Fibroblast of lung (primary cell): ENCODE results near the gene BCAS3. TPM values are rescaled to one million over a fixed set of nuclear protein-coding genes. Genes with fewer than 3 reads are reported as not detected.

Source experiments
- DNase-seq, 2 donors: peaks; one replicate each; pipeline versions ENCODE4 v3.0.0 to v3.0.0-alpha.2; 2010; ENCODE audit warnings: low read depth in 2 of 2
- H2AFZ ChIP-seq: 2 replicates; pipeline ENCODE4 v1.5.1; 2012; ENCODE audit warnings: low read length, control low read depth, inconsistent platforms
- H3K27ac ChIP-seq: 2 replicates; pipeline ENCODE4 v1.5.1; 2011; ENCODE audit warnings: low read length, control low read depth; ENCODE audit not compliant: insufficient read depth
- H3K27me3 ChIP-seq: 2 replicates; pipeline ENCODE4 v1.5.1; 2011; ENCODE audit warnings: mild to moderate bottlenecking, low read length; ENCODE audit not compliant: control insufficient read depth, insufficient read depth
- H3K36me3 ChIP-seq: 2 replicates; pipeline ENCODE4 v1.5.1; 2011; ENCODE audit warnings: low read length; ENCODE audit not compliant: control insufficient read depth, insufficient read depth
- H3K4me1 ChIP-seq: 2 replicates; pipeline ENCODE4 v1.5.1; 2011; ENCODE audit warnings: low read length; ENCODE audit not compliant: control insufficient read depth, insufficient read depth; ENCODE audit errors: extremely low read depth
- H3K4me2 ChIP-seq: 2 replicates; pipeline ENCODE4 v1.5.1; 2011; ENCODE audit warnings: low read length, control low read depth; ENCODE audit not compliant: insufficient read depth; ENCODE audit errors: extremely low read depth
- H3K4me3 ChIP-seq, 4 experiments: fragments of 200-600 bp in 1 of 4; sonication (generic) in 1 of 4; replicated peaks in 1 of 4; 2 replicates each; pipeline ENCODE4 v1.5.1; 2011 to 2016; ENCODE audit warnings: low read length in 4 of 4, low read depth in 3 of 4, mild to moderate bottlenecking in 3 of 4, control low read depth in 2 of 4, inconsistent platforms in 1 of 4, mixed read lengths in 1 of 4; ENCODE audit not compliant: insufficient read depth in 1 of 4; ENCODE audit errors: control extremely low read depth in 1 of 4
- H3K79me2 ChIP-seq: 2 replicates; pipeline ENCODE4 v1.5.1; 2012; ENCODE audit warnings: mild to moderate bottlenecking, low read length, inconsistent platforms; ENCODE audit not compliant: control insufficient read depth, insufficient read depth
- H3K9ac ChIP-seq: 2 replicates; pipeline ENCODE4 v1.5.1; 2011; ENCODE audit warnings: mild to moderate bottlenecking, low read length, control low read depth; ENCODE audit not compliant: insufficient read depth
- H3K9me3 ChIP-seq: 2 replicates; pipeline ENCODE4 v1.5.1; 2012; ENCODE audit warnings: low read depth, low read length; ENCODE audit not compliant: control insufficient read depth, insufficient read depth
- H4K20me1 ChIP-seq: 2 replicates; pipeline ENCODE4 v1.5.1; 2011; ENCODE audit warnings: low read length; ENCODE audit not compliant: control insufficient read depth, insufficient read depth; ENCODE audit errors: extremely low read depth
- EZH2 ChIP-seq: IDR thresholded peaks from 2 replicates; pipeline ENCODE4 v1.5.1; 2012; ENCODE audit warnings: low read length, control low read depth, mild to moderate bottlenecking; ENCODE audit errors: missing control alignments
- polyA plus RNA-seq, 2 donors: library from polyadenylated mRNA; depleted of rRNA in 1 of 2; stranded (reverse) in 1 of 2; unstranded in 1 of 2; fragments of >200 nt; gene quantifications; 2 replicates each; pipeline ENCODE4 v1.2.1, GENCODE V29; 2011 to 2012; ENCODE audit warnings: missing spikeins in 1 of 2
- total RNA-seq: library from RNA; depleted of rRNA; stranded (reverse); fragments of >200 nt; gene quantifications from 2 replicates; pipeline ENCODE4 v1.2.1, GENCODE V29; 2014
- TF ChIP-seq, protein P1 (sequence below), 2 donors: IDR thresholded peaks in 1 of 2; conservative IDR thresholded peaks in 1 of 2; 1 replicate in 1 of 2; 2 replicates in 1 of 2; pipeline ENCODE4 v1.5.1; 2011 to 2012; ENCODE audit warnings: low read length in 2 of 2, control low read depth in 1 of 2, inconsistent platforms in 1 of 2, low read depth in 1 of 2, mild to moderate bottlenecking in 1 of 2

The BCAS3 gene
- total and polyA plus RNA-seq, 2 donors (not counting 1 experiment from before 2014, with no cell fraction given) = 9.9 to 43.6 TPM

DNA sequence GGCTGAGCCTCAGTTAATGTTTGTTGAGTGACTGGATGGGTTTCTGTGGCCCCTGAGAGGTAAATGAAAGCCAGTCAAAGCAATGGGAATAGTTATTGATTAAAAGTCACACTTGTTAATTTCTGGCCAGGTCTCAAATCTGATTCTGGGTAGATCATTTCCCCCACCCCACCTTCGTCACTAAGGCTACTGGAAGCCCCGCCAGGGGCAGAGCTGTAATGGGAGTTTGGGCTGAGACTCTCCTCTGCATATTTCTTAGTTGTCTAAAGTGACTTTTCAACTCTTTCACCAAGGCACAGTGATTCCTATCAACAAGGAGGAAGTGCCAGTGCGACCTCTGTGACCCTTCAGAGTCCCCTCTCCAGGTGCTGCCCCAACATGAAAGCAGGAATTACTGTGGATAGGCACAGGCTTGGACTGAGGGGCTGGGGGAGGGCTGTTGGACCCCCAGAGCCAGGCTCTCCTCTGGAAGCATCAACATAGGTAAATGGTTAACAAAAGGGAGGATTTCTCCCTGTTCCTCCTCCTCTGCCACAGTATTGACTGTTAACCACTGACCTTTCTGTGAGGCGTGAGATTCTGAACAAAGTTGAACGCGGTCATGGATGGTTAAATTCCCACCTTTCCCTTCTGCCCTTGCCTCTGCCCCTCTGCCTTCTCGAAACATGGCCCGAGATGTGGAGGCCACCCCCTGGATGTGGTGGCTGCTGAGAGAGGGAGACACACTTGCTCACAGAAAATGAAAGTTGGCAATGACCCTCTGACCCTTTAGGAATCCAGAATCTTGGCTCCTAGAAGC lies 701.2 kb downstream of the BCAS3 start:
- Histone ChIP-seq H3K79me2 (no peaks in the 10 kb centered on the region), H3K27ac (no peak overlapping the region), H4K20me1 (no peaks in the 10 kb centered on the region), H3K36me3 (no peaks in the 10 kb centered on the region), H3K9me3 (no peaks in the 10 kb centered on the region), H3K4me3 (no peak overlapping the region), H2AFZ (no peak overlapping the region), H3K4me2 (no peak overlapping the region), H3K9ac (no peak overlapping the region), H3K27me3 (no peaks in the 10 kb centered on the region), H3K4me1 (peaks cover 28% of the 10 kb centered on the region)
- TF ChIP-seq, protein P1, sequence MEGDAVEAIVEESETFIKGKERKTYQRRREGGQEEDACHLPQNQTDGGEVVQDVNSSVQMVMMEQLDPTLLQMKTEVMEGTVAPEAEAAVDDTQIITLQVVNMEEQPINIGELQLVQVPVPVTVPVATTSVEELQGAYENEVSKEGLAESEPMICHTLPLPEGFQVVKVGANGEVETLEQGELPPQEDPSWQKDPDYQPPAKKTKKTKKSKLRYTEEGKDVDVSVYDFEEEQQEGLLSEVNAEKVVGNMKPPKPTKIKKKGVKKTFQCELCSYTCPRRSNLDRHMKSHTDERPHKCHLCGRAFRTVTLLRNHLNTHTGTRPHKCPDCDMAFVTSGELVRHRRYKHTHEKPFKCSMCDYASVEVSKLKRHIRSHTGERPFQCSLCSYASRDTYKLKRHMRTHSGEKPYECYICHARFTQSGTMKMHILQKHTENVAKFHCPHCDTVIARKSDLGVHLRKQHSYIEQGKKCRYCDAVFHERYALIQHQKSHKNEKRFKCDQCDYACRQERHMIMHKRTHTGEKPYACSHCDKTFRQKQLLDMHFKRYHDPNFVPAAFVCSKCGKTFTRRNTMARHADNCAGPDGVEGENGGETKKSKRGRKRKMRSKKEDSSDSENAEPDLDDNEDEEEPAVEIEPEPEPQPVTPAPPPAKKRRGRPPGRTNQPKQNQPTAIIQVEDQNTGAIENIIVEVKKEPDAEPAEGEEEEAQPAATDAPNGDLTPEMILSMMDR (conservative IDR thresholded peaks at IDR 0.05 in 1 of 2, IDR thresholded peaks at IDR 0.05 in 1 of 2; ENCODE audit: low read depth in 1 of 2, low read length in 2 of 2) = no peak
- no peak for TF ChIP-seq EZH2
- no peak for DNase-seq

GRCh38 chr17:61379457-61380216 lies 702.0 kb downstream of the BCAS3 start:
- Histone ChIP-seq H3K4me1 (peaks cover 31% of the 10 kb centered on the region), H2AFZ (peak overlapping the region; percentile 21), H3K4me3 (no peak overlapping the region), H3K9ac (no peak overlapping the region), H3K36me3 (no peaks in the 10 kb centered on the region), H3K4me2 (peak overlapping the region; percentile 40), H3K27ac (peak overlapping the region; percentile 50), H4K20me1 (no peaks in the 10 kb centered on the region), H3K27me3 (no peaks in the 10 kb centered on the region), H3K79me2 (no peaks in the 10 kb centered on the region), H3K9me3 (no peaks in the 10 kb centered on the region)
- no peak for DNase-seq
- no peak for TF ChIP-seq EZH2
- TF ChIP-seq, protein P1 (conservative IDR thresholded peaks at IDR 0.05 in 1 of 2, IDR thresholded peaks at IDR 0.05 in 1 of 2; ENCODE audit: low read depth in 1 of 2, low read length in 2 of 2) = no peak

DNA sequence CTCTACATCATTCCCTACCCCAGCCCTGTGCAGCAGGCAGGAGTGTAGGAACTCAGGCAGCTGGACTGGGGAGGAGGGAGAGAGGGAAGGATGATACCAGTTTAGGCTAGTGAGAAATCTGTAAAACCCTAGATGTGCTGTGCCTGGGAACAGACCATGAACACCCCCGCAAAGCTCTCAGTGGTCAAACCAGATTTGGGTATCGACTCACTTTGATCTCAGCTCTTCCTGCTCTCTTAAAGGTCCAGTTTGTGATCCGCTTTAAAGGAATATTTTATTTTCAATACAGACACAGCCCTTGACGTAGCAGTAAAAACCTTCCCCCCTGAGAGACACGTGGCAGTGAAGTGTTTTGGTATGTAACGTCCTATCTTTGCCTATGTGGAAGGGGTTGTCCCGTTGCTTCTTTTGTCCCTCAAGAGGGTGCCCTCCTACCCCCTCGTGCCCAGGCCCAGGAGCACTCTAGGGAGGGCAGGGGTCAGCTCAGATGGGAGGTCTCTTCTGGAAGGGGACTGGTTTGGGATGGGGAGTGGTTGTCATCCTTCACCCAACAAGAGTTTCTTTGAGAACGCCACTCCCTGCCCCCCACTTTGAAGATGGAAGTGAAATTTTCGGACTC lies 702.7 kb downstream of the BCAS3 start:
- H3K79me2 ChIP-seq = no peaks in the 10 kb centered on the region
- peak overlapping the region; percentile 40 for H3K4me2 ChIP-seq
- peak overlapping the region; percentile 21 for H2AFZ ChIP-seq
- no peaks in the 10 kb centered on the region for H3K36me3 ChIP-seq
- H3K27ac ChIP-seq = peak overlapping the region; percentile 50
- H3K9ac ChIP-seq = no peak overlapping the region
- DNase-seq = no peak
- H4K20me1 ChIP-seq = no peaks in the 10 kb centered on the region
- TF ChIP-seq, protein P1 (conservative IDR thresholded peaks at IDR 0.05 in 1 of 2, IDR thresholded peaks at IDR 0.05 in 1 of 2; ENCODE audit: low read depth in 1 of 2, low read length in 2 of 2) = no peak
- no peak for TF ChIP-seq EZH2
- no peak overlapping the region for H3K4me3 ChIP-seq
- no peaks in the 10 kb centered on the region for H3K27me3 ChIP-seq
- peaks cover 31% of the 10 kb centered on the region for H3K4me1 ChIP-seq
- no peaks in the 10 kb centered on the region for H3K9me3 ChIP-seq
